Activated CD8-positive, alpha-beta memory T cell treated with anti-CD3 and anti-CD28 coated beads for 1 hour (primary cell): ENCODE data around the gene WDR6.

Experiments used
- DNase-seq, 2 donors: peaks; one replicate each; pipeline ENCODE4 v3.0.0-alpha.2; 2020; ENCODE audit warnings: low read depth in 1 of 2; ENCODE audit errors: extremely low read depth in 1 of 2

Gene WDR6

GRCh38 chr3:49007068-49007770, at the start of gene WDR6:
WDR6 (plus strand) TSS chr3:49007391; CDS start chr3:49007432, 41 bp downstream.
- peak; percentile 89 to 92 for DNase-seq

- DNase-seq: no peak
Observed at GRCh38 chr3:48960841-48961413, 46.3 kb upstream of the WDR6 start.

- DNase-seq: no peak
Observed at GRCh38 chr3:48962340-48962739, 44.9 kb upstream of the WDR6 start.

GRCh38 chr3:48962939-48963338, 44.3 kb upstream of the WDR6 start:
- DNase-seq: no peak

- DNase-seq: no peak
Observed at GRCh38 chr3:48963591-48963990, 43.6 kb upstream of the WDR6 start.

GRCh38 chr3:48966367-48966766, 40.8 kb upstream of the WDR6 start:
- no peak for DNase-seq

GRCh38 chr3:48966876-48967361, 40.3 kb upstream of the WDR6 start:
- DNase-seq: no peak

- no peak for DNase-seq
Observed at GRCh38 chr3:48970586-48970985, 36.6 kb upstream of the WDR6 start.

GRCh38 chr3:48974076-48974864, 32.9 kb upstream of the WDR6 start:
- DNase-seq: no peak

GRCh38 chr3:48979451-48979850, 27.7 kb upstream of the WDR6 start:
- DNase-seq: no peak

- no peak for DNase-seq
Observed at GRCh38 chr3:48980295-48980694, 26.9 kb upstream of the WDR6 start.

GRCh38 chr3:48982016-48982415, 25.2 kb upstream of the WDR6 start:
- DNase-seq: no peak

GRCh38 chr3:48982686-48983085, 24.5 kb upstream of the WDR6 start:
- no peak for DNase-seq

GRCh38 chr3:48983096-48983495, 24.1 kb upstream of the WDR6 start:
- no peak for DNase-seq

- no peak for DNase-seq
Observed at GRCh38 chr3:48984663-48985062, 22.5 kb upstream of the WDR6 start.

GRCh38 chr3:48985831-48986376, 21.3 kb upstream of the WDR6 start:
- no peak for DNase-seq

- DNase-seq: no peak
Observed at GRCh38 chr3:48989126-48989795, 17.9 kb upstream of the WDR6 start.

GRCh38 chr3:48989796-48990635, 17.2 kb upstream of the WDR6 start, which contains the start of gene P4HTM:
P4HTM (plus strand) TSS chr3:48990241; CDS start chr3:48990257, 16 bp downstream.
- peak; percentile 67 to 77 for DNase-seq

- no peak for DNase-seq
Observed at GRCh38 chr3:48990636-48991469, 16.3 kb upstream of the WDR6 start.
